OCI-LY1 (cell line): ENCODE results near the gene EPB41L4A.

Source experiments
- EZH2 ChIP-seq: fragments of 200-600 bp; sonication (generic), shearing (Covaris generic); IDR thresholded peaks from 2 replicates; pipeline ENCODE4 v1.8.0; 2017; ENCODE audit warnings: borderline replicate concordance, mixed run types, mild to moderate bottlenecking, antibody characterized with exemption, low read length, moderate library complexity, mixed read lengths
- TF ChIP-seq, protein P1 (sequence below): fragments of 200-600 bp; sonication (generic), shearing (Covaris generic); IDR thresholded peaks from 2 replicates; pipeline ENCODE4 v1.5.1; 2017; ENCODE audit warnings: mild to moderate bottlenecking, antibody characterized with exemption, low read length, moderate library complexity, mixed read lengths

DNA sequence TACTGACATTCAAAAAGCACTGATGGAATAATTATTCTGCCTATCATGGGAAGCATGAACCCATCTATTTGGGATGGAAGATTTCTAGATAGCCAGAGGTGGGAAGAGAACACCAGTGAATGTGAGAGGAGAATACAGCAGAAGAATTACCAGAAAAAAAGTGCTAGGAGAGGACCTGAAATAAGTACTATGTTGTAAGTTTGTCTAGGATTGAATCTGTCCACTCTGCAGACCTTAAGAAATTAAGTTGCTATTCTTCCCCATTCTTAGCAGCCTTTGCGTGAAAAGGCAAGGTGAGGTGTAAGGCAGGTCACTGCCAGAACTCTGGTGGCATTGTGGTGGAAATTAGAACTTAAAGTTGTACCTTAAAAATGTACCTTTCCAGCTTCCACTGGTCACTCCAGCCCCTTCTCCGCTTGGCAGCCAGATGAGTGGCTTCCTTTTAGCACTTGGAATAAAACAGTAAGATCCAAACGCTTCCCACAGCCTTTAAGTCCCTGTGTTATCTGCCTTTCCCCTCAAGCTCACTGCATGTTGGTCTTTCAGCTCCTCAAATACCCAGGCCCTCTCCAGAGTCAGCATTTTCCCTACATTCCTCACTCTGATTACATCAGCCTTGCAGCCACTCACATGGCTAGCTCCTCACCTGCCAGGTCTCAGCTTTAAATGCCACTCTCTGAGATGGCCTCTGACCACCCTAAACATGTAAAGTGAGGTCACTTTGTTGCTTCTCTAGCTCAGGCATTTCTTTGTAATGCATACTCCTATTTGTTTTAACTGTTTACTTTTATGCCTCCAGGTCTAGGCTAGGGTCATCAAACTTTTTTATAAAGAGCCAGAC is 253.0 kb downstream of the EPB41L4A start:
- TF ChIP-seq, protein P1, sequence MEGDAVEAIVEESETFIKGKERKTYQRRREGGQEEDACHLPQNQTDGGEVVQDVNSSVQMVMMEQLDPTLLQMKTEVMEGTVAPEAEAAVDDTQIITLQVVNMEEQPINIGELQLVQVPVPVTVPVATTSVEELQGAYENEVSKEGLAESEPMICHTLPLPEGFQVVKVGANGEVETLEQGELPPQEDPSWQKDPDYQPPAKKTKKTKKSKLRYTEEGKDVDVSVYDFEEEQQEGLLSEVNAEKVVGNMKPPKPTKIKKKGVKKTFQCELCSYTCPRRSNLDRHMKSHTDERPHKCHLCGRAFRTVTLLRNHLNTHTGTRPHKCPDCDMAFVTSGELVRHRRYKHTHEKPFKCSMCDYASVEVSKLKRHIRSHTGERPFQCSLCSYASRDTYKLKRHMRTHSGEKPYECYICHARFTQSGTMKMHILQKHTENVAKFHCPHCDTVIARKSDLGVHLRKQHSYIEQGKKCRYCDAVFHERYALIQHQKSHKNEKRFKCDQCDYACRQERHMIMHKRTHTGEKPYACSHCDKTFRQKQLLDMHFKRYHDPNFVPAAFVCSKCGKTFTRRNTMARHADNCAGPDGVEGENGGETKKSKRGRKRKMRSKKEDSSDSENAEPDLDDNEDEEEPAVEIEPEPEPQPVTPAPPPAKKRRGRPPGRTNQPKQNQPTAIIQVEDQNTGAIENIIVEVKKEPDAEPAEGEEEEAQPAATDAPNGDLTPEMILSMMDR, result no peak
- TF ChIP-seq EZH2, result no peak
